ENCODE data around the gene XRRA1. TPM values are rescaled to one million over a fixed set of nuclear protein-coding genes. Genes with fewer than 3 reads are reported as not detected.

XRRA1 gene
- total and polyA plus RNA-seq, 2 of the 13 experiments (the other 11 are each of a cell fraction or from before 2014, with no cell fraction given): 7.6 to 10.5 TPM

- Histone ChIP-seq H3K4me2 (ENCODE audit: low read depth, low read length) (no peak overlapping the region), H3K4me3 (replicated peaks in 1 of 3; ENCODE audit: insufficient read depth in 1 of 3, low read depth in 2 of 3, low read length in 3 of 3) (no peak overlapping the region), H3K9ac (ENCODE audit: insufficient read depth, low read depth, low read length) (no peak overlapping the region), H3K36me3 (replicated peaks in 1 of 2; ENCODE audit: control insufficient read depth in 1 of 2, insufficient read depth in 2 of 2, low read length in 2 of 2) (peaks cover 11 to 53% of the 10 kb centered on the region in 2 experiments), H3K9me3 (ENCODE audit: low read length) (no peaks in the 10 kb centered on the region), H3K27ac (ENCODE audit: extremely low read length, insufficient read depth, low read length) (no peak overlapping the region), H2AFZ (ENCODE audit: low read length) (no peak overlapping the region), H4K20me1 (ENCODE audit: insufficient read depth, low read length) (no peaks in the 10 kb centered on the region), H3K27me3 (ENCODE audit: control insufficient read depth in 1 of 2, insufficient read depth in 2 of 2, low read length in 2 of 2) (no peaks in the 10 kb centered on the region), H3K4me1 (ENCODE audit: insufficient read depth, low read length) (peaks cover 22% of the 10 kb centered on the region), H3K79me2 (ENCODE audit: insufficient read depth, low read length) (no peaks in the 10 kb centered on the region)
- intact Hi-C loops (cut with micrococcal nuclease; ENCODE audit: unreplicated experiment) (no loop called here), in situ Hi-C loops (cut with HindIII; ENCODE audit: extremely low pct_ligation_motif_present, low pct_unique_long_range_greater_than_20kb) (no loop called here)
- no TSS peak for BruUV-seq (replicated peaks)
- no peak for TF ChIP-seq ZBTB14 (CRISPR knock-in tag; IDR thresholded peaks at IDR 0.05)
- no peak for TF ChIP-seq TARDBP (CRISPR knock-in tag; IDR thresholded peaks at IDR 0.05)
- no peak for TF ChIP-seq ZNF768 (CRISPR knock-in tag; IDR thresholded peaks at IDR 0.05)
- no peak for TF ChIP-seq IRX3 (CRISPR knock-in tag; IDR thresholded peaks at IDR 0.05; ENCODE audit: borderline replicate concordance, low read depth)
- no peak for TF ChIP-seq CTCF (CRISPR knock-in tag; IDR thresholded peaks at IDR 0.05)
- TF ChIP-seq ZNF224 (CRISPR knock-in tag; IDR thresholded peaks at IDR 0.05): no peak
- no peak for TF ChIP-seq ZNF609 (CRISPR knock-in tag; IDR thresholded peaks at IDR 0.05; ENCODE audit: borderline replicate concordance)
- TF ChIP-seq KAT2B (IDR thresholded peaks at IDR 0.05; ENCODE audit: borderline replicate concordance, low read depth, low read length): no peak
- DNase-seq (ENCODE audit: low spot score) (no peak), ATAC-seq (no peak), FAIRE-seq (no peak)
- CTCF ChIA-PET (ENCODE audit: low intra/inter-chr PET ratio, low total read pairs): no interaction called here
- POLR2A ChIA-PET: no interaction called here
- 93% methylated on average over 3 of the region's 3 CpGs for WGBS (ENCODE audit: low lambda C conversion rate)
These were observed 132.9 kb downstream of the XRRA1 start for GRCh38 chr11:74815966-74816365.
